Testis (tissue), 3 donors: ENCODE measurements around the gene TGOLN2. TPM values are rescaled to one million over a fixed set of nuclear protein-coding genes. Genes with fewer than 3 reads are reported as not detected.
A peak's percentile ranks its signal among the peaks of the same experiment; 100 is the strongest.
"Not testable (repeated sequence)": the region's sequence is repeated elsewhere in the genome, so short reads cannot be mapped to it uniquely, and the experiment has no call there.

Source experiments
- DNase-seq: peaks from one replicate; pipeline ENCODE4 v3.0.0-alpha.2; 2019
- H3K27ac ChIP-seq, 2 donors: fragments of 200-600 bp; sonication (generic); one replicate each; pipeline ENCODE4 v1.5.1; 2019
- H3K27me3 ChIP-seq: fragments of 200-600 bp; sonication (generic); one replicate; pipeline ENCODE4 v1.5.1; 2019
- H3K36me3 ChIP-seq: fragments of 200-600 bp; sonication (generic); one replicate; pipeline ENCODE4 v1.5.1; 2017; ENCODE audit warnings: low read depth; ENCODE audit errors: missing control alignments
- H3K4me1 ChIP-seq: fragments of 200-600 bp; sonication (generic); one replicate; pipeline ENCODE4 v1.5.1; 2019
- H3K4me3 ChIP-seq, 2 donors: fragments of 200-600 bp; sonication (generic); one replicate each; pipeline ENCODE4 v1.5.1; 2017 to 2019
- H3K9me3 ChIP-seq: fragments of 200-600 bp; sonication (generic); one replicate; pipeline ENCODE4 v1.5.1; 2017
- CTCF ChIP-seq, 3 experiments: fragments of 450-650 bp in 2 of 3; fragments of 200-600 bp in 1 of 3; sonication (generic) in 1 of 3; IDR thresholded peaks; one replicate each; pipeline ENCODE4 v1.5.1; 2016 to 2019; ENCODE audit warnings: antibody characterized with exemption in 3 of 3, mild to moderate bottlenecking in 2 of 3, moderate library complexity in 1 of 3
- POLR2A ChIP-seq: fragments of 450-650 bp; IDR thresholded peaks from one replicate; pipeline ENCODE4 v1.6.1; 2017; ENCODE audit warnings: antibody characterized with exemption, mild to moderate bottlenecking, moderate library complexity
- WGBS, 2 donors: methylation state at CpG; one replicate each; pipeline ENCODE4 v1.1.5; 2018; 5-methylcytosine and 5-hydroxymethylcytosine counted together
- intact Hi-C: fragments of 100-400 bp; cut with DNase I; formaldehyde crosslinking; loops from one replicate; pipeline ENCODE4 v1.15.1; 2023; ENCODE audit warnings: low total_unique reads
- polyA plus RNA-seq: library from polyadenylated mRNA; stranded (reverse); fragments of 350-450 nt; fragmentation: Illumina TruSeq; extraction: RNeasy Lipid Tissue Mini Kit (QIAGEN cat#74804); gene quantifications from one replicate; pipeline ENCODE4 v1.2.3, GENCODE V29; 2014; ENCODE audit warnings: low read depth, low replicate concordance; ENCODE audit not compliant: insufficient read depth
- total RNA-seq, 2 donors: library from RNA; depleted of rRNA; stranded (reverse); fragments of >200 nt; gene quantifications; one replicate each; pipeline ENCODE4 v1.2.3, GENCODE V29; 2016

The TGOLN2 gene
- total and polyA plus RNA-seq, 3 donors from 2014 or later, result 80.6 to 143 (median 115) TPM

- intact Hi-C loops, result no loop called here
- DNase-seq, result no peak
- no peak overlapping the region for H3K4me3 ChIP-seq
- TF ChIP-seq POLR2A (no peak), CTCF (IDR thresholded peaks at IDR 0.05) (no peak)
- no peaks in the 10 kb centered on the region for H3K36me3 ChIP-seq
- H3K4me1 ChIP-seq, result no peaks in the 10 kb centered on the region
- no peaks in the 10 kb centered on the region for H3K27me3 ChIP-seq
- no peak overlapping the region for H3K27ac ChIP-seq
- WGBS, 2 donors, result 93 to 94% methylated on average over 30 of the region's 30 CpGs
- H3K9me3 ChIP-seq, result no peaks in the 10 kb centered on the region
Measured at GRCh38 chr2:85341269-85342029, 13.7 kb upstream of the TGOLN2 start.

GRCh38 chr2:85340034-85340892 lies 12.5 kb upstream of the TGOLN2 start:
- H3K4me1 ChIP-seq, result no peaks in the 10 kb centered on the region
- WGBS, 2 donors, result 48 to 55% methylated on average over 13 of the region's 13 CpGs
- H3K27me3 ChIP-seq, result no peaks in the 10 kb centered on the region
- no peaks in the 10 kb centered on the region for H3K36me3 ChIP-seq
- H3K4me3 ChIP-seq, result no peak overlapping the region
- intact Hi-C loops, result no loop called here
- H3K9me3 ChIP-seq, result no peaks in the 10 kb centered on the region
- DNase-seq, result no peak
- no peak overlapping the region for H3K27ac ChIP-seq
- TF ChIP-seq POLR2A (no peak), CTCF (IDR thresholded peaks at IDR 0.05) (no peak)

- H3K27me3 ChIP-seq, result no peaks in the 10 kb centered on the region
- DNase-seq, result no peak
- H3K27ac ChIP-seq, result no peak overlapping the region
- no peaks in the 10 kb centered on the region for H3K36me3 ChIP-seq
- intact Hi-C loops, result no loop called here
- no peak for TF ChIP-seq POLR2A
- TF ChIP-seq CTCF (IDR thresholded peaks at IDR 0.05), result no peak
- peak overlapping the region in 1 of 2 donors; percentile 30 for H3K4me3 ChIP-seq
- 31 to 53% methylated on average over 2 of the region's 2 CpGs for WGBS, 2 donors
- H3K4me1 ChIP-seq, result no peaks in the 10 kb centered on the region
- H3K9me3 ChIP-seq, result no peaks in the 10 kb centered on the region
Measured at GRCh38 chr2:85334928-85335327, 7.1 kb upstream of the TGOLN2 start.

- H3K4me3 ChIP-seq, H3K27ac ChIP-seq, intact Hi-C loops, H3K36me3 ChIP-seq, H3K27me3 ChIP-seq, DNase-seq, H3K9me3 ChIP-seq, H3K4me1 ChIP-seq: not testable (repeated sequence)
- 84 to 94% methylated on average over 4 of the region's 4 CpGs for WGBS, 2 donors
Measured at GRCh38 chr2:85333877-85334276, 6.1 kb upstream of the TGOLN2 start.

- Histone ChIP-seq H3K4me1 (no peaks in the 10 kb centered on the region), H3K9me3 (no peaks in the 10 kb centered on the region), H3K36me3 (no peaks in the 10 kb centered on the region), H3K27me3 (no peaks in the 10 kb centered on the region), H3K4me3 (no peak overlapping the region), H3K27ac (no peak overlapping the region)
- 83 to 85% methylated on average over 13 of the region's 13 CpGs for WGBS, 2 donors
- no peak for DNase-seq
- TF ChIP-seq POLR2A (no peak), CTCF (IDR thresholded peaks at IDR 0.05) (no peak)
- intact Hi-C loops, result no loop called here
Measured at GRCh38 chr2:85330839-85331636, 3.2 kb upstream of the TGOLN2 start.

GRCh38 chr2:85329701-85330100 lies 1.9 kb upstream of the TGOLN2 start:
- peaks cover 13% of the 10 kb centered on the region for H3K4me1 ChIP-seq
- H3K9me3 ChIP-seq, H3K27ac ChIP-seq, H3K36me3 ChIP-seq, H3K4me3 ChIP-seq, intact Hi-C loops, H3K27me3 ChIP-seq, DNase-seq: not testable (repeated sequence)
- 67 to 77% methylated on average over 3 of the region's 3 CpGs for WGBS, 2 donors
